SU-DHL-6 (cell line): ENCODE results near the gene CDH13.

Experiments used
- H2AFZ ChIP-seq: fragments of 200-600 bp; sonication (generic); 2 replicates; pipeline ENCODE4 v1.6.1; 2014; ENCODE audit warnings: low read depth, mild to moderate bottlenecking, moderate library complexity, mixed read lengths, antibody characterized with exemption, low read length; ENCODE audit not compliant: severe bottlenecking
- H3F3A ChIP-seq: fragments of 200-600 bp; shearing (Covaris generic); 2 replicates; pipeline ENCODE4 v1.6.0; 2016; ENCODE audit warnings: antibody characterized with exemption, mild to moderate bottlenecking; ENCODE audit not compliant: insufficient read depth
- H3K27ac ChIP-seq: fragments of 200-600 bp; sonication (generic); 2 replicates; pipeline ENCODE4 v1.5.1; 2016; ENCODE audit warnings: low read depth, mild to moderate bottlenecking, low read length, moderate library complexity, mixed read lengths
- H3K27me3 ChIP-seq: fragments of 200-600 bp; sonication (generic), shearing (Covaris generic); 2 replicates; pipeline ENCODE4 v1.6.0; 2014; ENCODE audit warnings: mild to moderate bottlenecking, low read length
- H3K36me3 ChIP-seq: fragments of 200-600 bp; sonication (generic); 2 replicates; pipeline ENCODE4 v1.6.1; 2014; ENCODE audit warnings: mild to moderate bottlenecking, low read length, mixed read lengths
- H3K4me2 ChIP-seq: fragments of 300-600, 200-600 bp; shearing (Covaris generic), sonication (generic); 2 replicates; pipeline ENCODE4 v1.6.0; 2014; ENCODE audit warnings: low read length, low read depth, mild to moderate bottlenecking; ENCODE audit not compliant: poor library complexity, severe bottlenecking
- H3K4me3 ChIP-seq: fragments of 200-600 bp; sonication (generic); 2 replicates; pipeline ENCODE4 v1.5.1; 2014; ENCODE audit warnings: antibody characterized with exemption, low read length, mild to moderate bottlenecking, mixed read lengths; ENCODE audit not compliant: insufficient read depth, poor library complexity, severe bottlenecking
- H3K79me2 ChIP-seq: fragments of 200-600 bp; sonication (generic); 2 replicates; pipeline ENCODE4 v1.6.1; 2014; ENCODE audit warnings: mild to moderate bottlenecking, low read length, moderate library complexity; ENCODE audit not compliant: insufficient read depth
- H3K9ac ChIP-seq: fragments of 200-600 bp; sonication (generic); 2 replicates; pipeline ENCODE4 v1.7.0; 2014; ENCODE audit warnings: mild to moderate bottlenecking, low read length
- H3K9me2 ChIP-seq: fragments of 200-600 bp; sonication (generic); replicated peaks from 2 replicates; pipeline ENCODE4 v1.6.1; 2014; ENCODE audit warnings: low read length; ENCODE audit not compliant: insufficient read depth
- H3K9me3 ChIP-seq: fragments of 200-600 bp; sonication (generic); 2 replicates; pipeline ENCODE4 v1.6.1; 2014; ENCODE audit warnings: low read length, mixed read lengths; ENCODE audit not compliant: insufficient read depth
- H4K20me1 ChIP-seq: fragments of 200-600 bp; sonication (generic); 2 replicates; pipeline ENCODE4 v1.6.1; 2014; ENCODE audit warnings: low read depth, mild to moderate bottlenecking, antibody characterized with exemption, low read length, moderate library complexity, mixed read lengths
- CTCF ChIP-seq: fragments of 200-600 bp; sonication (generic); IDR thresholded peaks from one replicate; pipeline ENCODE4 v1.5.1; 2017; ENCODE audit warnings: antibody characterized with exemption, mild to moderate bottlenecking, low read length, moderate library complexity; ENCODE audit not compliant: insufficient read depth, poor library complexity, severe bottlenecking
- EZH2phosphoT487 ChIP-seq: fragments of 200-600 bp; sonication (generic), shearing (Covaris generic); conservative IDR thresholded peaks from 2 replicates; pipeline ENCODE4 v1.6.1; 2018; ENCODE audit warnings: mild to moderate bottlenecking, antibody characterized with exemption, low read length, moderate library complexity, mixed read lengths

Gene CDH13

GRCh38 chr16:82852388-82853008 is 225.7 kb downstream of the CDH13 start:
- no peak overlapping the region for H3K27ac ChIP-seq
- H2AFZ ChIP-seq: no peak overlapping the region
- no peak overlapping the region for H3K4me2 ChIP-seq
- H3K36me3 ChIP-seq: no peaks in the 10 kb centered on the region
- no peaks in the 10 kb centered on the region for H3K79me2 ChIP-seq
- no peaks in the 10 kb centered on the region for H3K9me3 ChIP-seq
- no peaks in the 10 kb centered on the region for H4K20me1 ChIP-seq
- no peaks in the 10 kb centered on the region; the same call in 1 of the 2 replicates for H3K9me2 ChIP-seq
- H3K27me3 ChIP-seq: no peaks in the 10 kb centered on the region
- H3K9ac ChIP-seq: no peak overlapping the region
- no peak overlapping the region for H3K4me3 ChIP-seq
- TF ChIP-seq EZH2phosphoT487: no peak
- TF ChIP-seq CTCF: no peak
- no peaks in the 10 kb centered on the region for H3F3A ChIP-seq

- H3K36me3 ChIP-seq: no peaks in the 10 kb centered on the region
- no peaks in the 10 kb centered on the region for H3K79me2 ChIP-seq
- TF ChIP-seq EZH2phosphoT487 (no peak), CTCF (no peak)
- no peak overlapping the region for H3K9ac ChIP-seq
- H2AFZ ChIP-seq: no peak overlapping the region
- no peaks in the 10 kb centered on the region for H4K20me1 ChIP-seq
- no peak overlapping the region for H3K4me2 ChIP-seq
- H3K27ac ChIP-seq: no peak overlapping the region
- H3K27me3 ChIP-seq: no peaks in the 10 kb centered on the region
- no peaks in the 10 kb centered on the region for H3F3A ChIP-seq
- no peaks in the 10 kb centered on the region for H3K9me3 ChIP-seq
- H3K9me2 ChIP-seq: no peaks in the 10 kb centered on the region
- no peak overlapping the region for H3K4me3 ChIP-seq
Measured at GRCh38 chr16:82855471-82855870, 228.7 kb downstream of the CDH13 start.

- Histone ChIP-seq H2AFZ (no peak overlapping the region), H3F3A (no peaks in the 10 kb centered on the region)
Measured at GRCh38 chr16:82857693-82858365, 231.1 kb downstream of the CDH13 start.

More at GRCh38 chr16:82857693-82858365, 231.1 kb downstream of the CDH13 start:
- H3K9me3 ChIP-seq: no peaks in the 10 kb centered on the region
- H3K4me3 ChIP-seq: no peak overlapping the region
- H3K9ac ChIP-seq: no peak overlapping the region
- H3K27me3 ChIP-seq: no peaks in the 10 kb centered on the region
- no peaks in the 10 kb centered on the region for H4K20me1 ChIP-seq
- H3K4me2 ChIP-seq: no peak overlapping the region
- H3K79me2 ChIP-seq: no peaks in the 10 kb centered on the region
- TF ChIP-seq EZH2phosphoT487 (no peak), CTCF (no peak)
- no peaks in the 10 kb centered on the region for H3K36me3 ChIP-seq
- no peak overlapping the region for H3K27ac ChIP-seq
- H3K9me2 ChIP-seq: no peaks in the 10 kb centered on the region
